HG02970 (cell line): ENCODE measurements around the gene GGCX.

Source experiments
- ATAC-seq: cut with Tn5 transposase; IDR thresholded peaks from one replicate; pipeline ENCODE4 v1.9.1; 2021; ENCODE audit warnings: mild to moderate bottlenecking, moderate library complexity, moderate number of reproducible peaks; ENCODE audit not compliant: unreplicated experiment, low FRiP score

The GGCX gene

GRCh38 chr2:85523903-85524335 is 37.4 kb downstream of the GGCX start:
- no peak for ATAC-seq

GRCh38 chr2:85523062-85523902 is 38.0 kb downstream of the GGCX start:
- no peak for ATAC-seq

- no peak for ATAC-seq
Measured at GRCh38 chr2:85522090-85522647, 39.1 kb downstream of the GGCX start.

GRCh38 chr2:85516653-85517389 is 44.5 kb downstream of the GGCX start:
- ATAC-seq = no peak

GRCh38 chr2:85514323-85514722 is 47.0 kb downstream of the GGCX start:
- no peak for ATAC-seq

GRCh38 chr2:85511008-85511811 is 50.1 kb downstream of the GGCX start:
- no peak for ATAC-seq

- no peak for ATAC-seq
Measured at GRCh38 chr2:85506768-85507181, 54.5 kb downstream of the GGCX start.

- ATAC-seq = no peak
Measured at GRCh38 chr2:85505551-85506238, 55.6 kb downstream of the GGCX start.

- no peak for ATAC-seq
Measured at GRCh38 chr2:85504778-85505261, 56.5 kb downstream of the GGCX start.

- no peak for ATAC-seq
Measured at GRCh38 chr2:85503851-85504777, 57.2 kb downstream of the GGCX start.

GRCh38 chr2:85503168-85503850 is 58.0 kb downstream of the GGCX start:
- ATAC-seq = no peak

GRCh38 chr2:85502720-85503119 is 58.6 kb downstream of the GGCX start:
- no peak for ATAC-seq

GRCh38 chr2:85501248-85501647 is 60.0 kb downstream of the GGCX start:
- ATAC-seq = no peak

- no peak for ATAC-seq
Measured at GRCh38 chr2:85497944-85498630, 63.2 kb downstream of the GGCX start.

- no peak for ATAC-seq
Measured at GRCh38 chr2:85496436-85496835, 64.9 kb downstream of the GGCX start.
